ENCODE measurements around the gene NCKAP5L. TPM values are rescaled to one million over a fixed set of nuclear protein-coding genes. Genes with fewer than 3 reads are reported as not detected.
A peak's percentile ranks its signal among the peaks of the same experiment; 100 is the strongest.

Gene NCKAP5L
- total and polyA plus RNA-seq, 2 of the 8 experiments (the other 6 are each of a cell fraction or from before 2014, with no cell fraction given): 9.4 to 27.9 TPM

DNA sequence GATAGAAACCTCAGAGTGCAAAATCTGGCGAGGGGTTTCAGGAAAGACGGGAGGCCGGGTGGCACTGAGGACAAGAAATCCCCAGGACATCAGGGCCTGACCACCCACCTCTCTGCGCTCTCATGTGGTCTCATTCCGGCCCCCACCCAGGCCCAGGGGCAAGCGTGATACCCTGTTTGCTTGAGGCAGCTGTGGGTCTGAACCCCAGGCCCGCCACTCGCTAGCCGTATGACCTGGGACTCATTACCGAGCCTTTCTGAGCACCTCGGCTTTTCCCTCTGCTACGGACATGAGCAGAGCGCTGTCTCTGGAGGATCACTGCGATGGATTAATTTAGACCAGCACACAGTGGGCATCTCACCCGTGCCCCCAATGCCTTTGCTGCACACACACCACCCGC is 40.2 kb upstream of the NCKAP5L start:
- Histone ChIP-seq H3K9ac (replicated peaks in 1 of 4; ENCODE audit: extremely low read depth in 1 of 4, low read depth in 3 of 4, low read length in 3 of 4) (no peak overlapping the region), H4K8ac (ENCODE audit: extremely low read depth, insufficient read depth, low read length) (peak overlapping the region; percentile 7), H3K4me2 (ENCODE audit: insufficient read depth in 1 of 2, low read depth in 2 of 2, low read length in 2 of 2) (no peak overlapping the region), H3K79me2 (ENCODE audit: control insufficient read depth in 1 of 2, insufficient read depth in 2 of 2, low read length in 2 of 2) (no peaks in the 10 kb centered on the region), H4K20me1 (replicated peaks in 1 of 2; ENCODE audit: control insufficient read depth in 1 of 2, insufficient read depth in 2 of 2, low read length in 2 of 2) (no peaks in the 10 kb centered on the region), H3K56ac (replicated peaks; ENCODE audit: insufficient read length, low read depth, low read length) (no peak overlapping the region), H3K18ac (ENCODE audit: extremely low read depth, low read length) (no peak overlapping the region), H2BK5ac (ENCODE audit: low read depth, low read length) (no peak overlapping the region), H3K23ac (ENCODE audit: insufficient read length) (no peak overlapping the region), H4K91ac (replicated peaks; ENCODE audit: insufficient read length, low read length) (no peak overlapping the region), H2BK20ac (ENCODE audit: low read length) (no peak overlapping the region), H3K9me3 (ENCODE audit: insufficient read depth in 2 of 2, low read depth in 1 of 2, low read length in 1 of 2) (no peaks in the 10 kb centered on the region), H3K14ac (ENCODE audit: insufficient read length) (no peak overlapping the region), H3K4ac (replicated peaks; ENCODE audit: insufficient read length, low read depth, low read length) (no peak overlapping the region), H3K27me3 (replicated peaks in 1 of 4; ENCODE audit: control insufficient read depth in 3 of 4, extremely low read depth in 1 of 4, insufficient read depth in 3 of 4, low read length in 3 of 4) (peaks cover 0 to 2% (median 0%) of the 10 kb centered on the region in 4 experiments; a peak in 1 of 7 replicates), H2AK5ac (ENCODE audit: low read depth, low read length) (no peak overlapping the region), H3K36me3 (ENCODE audit: control insufficient read depth in 2 of 4, insufficient read depth in 4 of 4, low read length in 3 of 4) (no peaks in the 10 kb centered on the region), H3K4me1 (replicated peaks in 1 of 4; ENCODE audit: control insufficient read depth in 3 of 4, insufficient read depth in 4 of 4, low read length in 3 of 4) (peaks cover 0 to 3% (median 1%) of the 10 kb centered on the region in 4 experiments; a peak in 3 of 7 replicates), H3K4me3 (ENCODE audit: extremely low read depth in 1 of 4, insufficient read depth in 2 of 4, low read depth in 3 of 4, low read length in 4 of 4) (no peak overlapping the region), H3K23me2 (ENCODE audit: low read depth, low read length) (no peaks in the 10 kb centered on the region), H3K27ac (ENCODE audit: low read depth, low read length) (no peak overlapping the region), H3K79me1 (ENCODE audit: low read depth, low read length) (no peaks in the 10 kb centered on the region), H2BK15ac (ENCODE audit: low read length) (no peak overlapping the region), H2BK120ac (replicated peaks; ENCODE audit: low read depth, low read length) (no peak overlapping the region), H2BK12ac (ENCODE audit: low read depth, low read length) (no peak overlapping the region), H2AFZ (ENCODE audit: low read length) (no peak overlapping the region), H4K5ac (ENCODE audit: insufficient read length, low read depth, low read length) (no peak overlapping the region)
- TF ChIP-seq SP4 (IDR thresholded peaks at IDR 0.05; ENCODE audit: low read length) (no peak), SUZ12 (IDR thresholded peaks at IDR 0.05; ENCODE audit: low read length) (no peak), RFX5 (IDR thresholded peaks at IDR 0.05; ENCODE audit: borderline replicate concordance, low read depth, low read length) (no peak), BACH1 (IDR thresholded peaks at IDR 0.05; ENCODE audit: low read length) (no peak), TEAD4 (IDR thresholded peaks at IDR 0.05; ENCODE audit: low read depth, low read length) (no peak), EZH2 (IDR thresholded peaks at IDR 0.05; ENCODE audit: low read depth, low read length, severe bottlenecking) (no peak), KDM5A (IDR thresholded peaks at IDR 0.05; ENCODE audit: low read length) (no peak), RAD21 (IDR thresholded peaks at IDR 0.05 in 1 of 2, conservative IDR thresholded peaks at IDR 0.05 in 1 of 2; ENCODE audit: low read depth in 2 of 2, low read length in 2 of 2) (no peak), SP1 (IDR thresholded peaks at IDR 0.05; ENCODE audit: low read depth, low read length) (no peak), KDM4A (IDR thresholded peaks at IDR 0.05; ENCODE audit: low read depth, low read length, severe bottlenecking) (no peak), HDAC2 (IDR thresholded peaks at IDR 0.05; ENCODE audit: borderline replicate concordance in 1 of 2, low read depth in 2 of 2, low read length in 2 of 2) (no peak)
- TF ChIP-seq, protein P1, sequence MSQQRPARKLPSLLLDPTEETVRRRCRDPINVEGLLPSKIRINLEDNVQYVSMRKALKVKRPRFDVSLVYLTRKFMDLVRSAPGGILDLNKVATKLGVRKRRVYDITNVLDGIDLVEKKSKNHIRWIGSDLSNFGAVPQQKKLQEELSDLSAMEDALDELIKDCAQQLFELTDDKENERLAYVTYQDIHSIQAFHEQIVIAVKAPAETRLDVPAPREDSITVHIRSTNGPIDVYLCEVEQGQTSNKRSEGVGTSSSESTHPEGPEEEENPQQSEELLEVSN (IDR thresholded peaks at IDR 0.05): no peak
- DNase-seq (ENCODE audit: low read depth in 1 of 2, low spot score in 2 of 2): peak in 1 of 2 experiments; percentile 28
- no peak for FAIRE-seq
- 86% methylated on average over 16 of the region's 16 CpGs; no CpG with 5 or more reads in 1 of the 2 experiments for WGBS, 2 experiments (ENCODE audit: extremely low coverage in 1 of 2, insufficient coverage in 1 of 2, insufficient read length in 1 of 2, insufficient replicate concordance in 2 of 2, low coverage in 1 of 2, low lambda C conversion rate in 2 of 2, missing lambda C conversion rate in 1 of 2)
- POLR2A ChIA-PET (ENCODE audit: partially characterized antibody): interaction anchor here (1.1 to 1.2 kb wide), 2 partner anchors 15 to 157 kb away, joined by 3 to 4 read pairs; partner anchors contain the start of gene RACGAP1
- CTCF ChIA-PET (ENCODE audit: partially characterized antibody): interaction anchor here (0.6 to 10.0 kb wide), 27 partner anchors 14 to 1968 kb away, joined by 3 to 137 read pairs (median 11); partner anchors contain the start of genes AQP2, AQP5 and TMBIM6

All from H1 (cell line).